HCT116 (cell line): ENCODE data around the gene CDC42EP1. TPM values are rescaled to one million over a fixed set of nuclear protein-coding genes. Genes with fewer than 3 reads are reported as not detected.
A peak's percentile ranks its signal among the peaks of the same experiment; 100 is the strongest.

Source experiments
- ATAC-seq: fragments of 200-7000 bp; cut with Tn5 transposase; 2 replicates; pipeline ENCODE4 v1.9.1; 2020; ENCODE audit warnings: mild to moderate bottlenecking, moderate library complexity
- BruUV-seq: library from RNA; stranded (reverse); fragments of 400-500 nt; replicated peaks from 2 replicates; lab custom pipeline; 2021; lab: Mats Ljungman, UMichigan
- CTCF ChIA-PET: fragments of 300-600 bp; sonication (Branson Sonifier 250); formaldehyde crosslinking; loops from one replicate; lab custom pipeline; 2021; ENCODE audit warnings: antibody characterized with exemption; lab: Charles Lee
- POLR2A ChIA-PET: fragments of 300-600, 350-600 bp; sonication (Branson Sonifier 250); formaldehyde crosslinking; loops from one replicate; lab custom pipeline; 2021; ENCODE audit warnings: antibody characterized with exemption; lab: Charles Lee
- RAD21 ChIA-PET, 2 experiments: fragments of 300-600 bp; sonication (Branson Sonifier 250); formaldehyde crosslinking; loops; one replicate each; lab custom pipeline; 2023; ENCODE audit warnings: low total read pairs in 2 of 2; ENCODE audit not compliant: uncharacterized antibody in 2 of 2, unreplicated experiment in 2 of 2, low non-redundant PET in 1 of 2; lab: Charles Lee
- DNase-seq: peaks from one replicate; pipeline ENCODE4 v3.0.0-alpha.2; 2010; ENCODE audit warnings: low read depth, low spot score
- H2AFZ ChIP-seq: fragments of 200-600 bp; shearing (Covaris generic), sonication (generic); 2 replicates; pipeline ENCODE4 v1.6.1; 2017; ENCODE audit warnings: low read depth, mixed run types, mixed read lengths, antibody characterized with exemption, low read length; ENCODE audit not compliant: poor library complexity, severe bottlenecking
- H3K27ac ChIP-seq: 2 replicates; pipeline ENCODE4 v1.5.1; 2012; ENCODE audit warnings: low read depth, low read length
- H3K27me3 ChIP-seq: fragments of 200-600 bp; sonication (generic); 2 replicates; pipeline ENCODE4 v1.6.1; 2016; ENCODE audit warnings: mixed run types, low read length, mixed read lengths; ENCODE audit not compliant: insufficient read depth
- H3K36me3 ChIP-seq, 2 experiments: fragments of 200-500 bp in 1 of 2; fragments of 200-600 bp in 1 of 2; sonication (Bioruptor generic) in 1 of 2; sonication (generic) in 1 of 2; 2 replicates each; pipeline versions ENCODE4 v1.5.1 to v1.6.1; 2014 to 2016; ENCODE audit warnings: low read length in 2 of 2, inconsistent platforms in 1 of 2, mixed read lengths in 1 of 2, mixed run types in 1 of 2; ENCODE audit not compliant: insufficient read depth in 2 of 2, control insufficient read depth in 1 of 2
- H3K4me1 ChIP-seq, 2 experiments: fragments of 200-600 bp in 1 of 2; sonication (generic) in 1 of 2; 2 replicates each; pipeline versions ENCODE4 v1.5.1 to v1.6.1; 2012 to 2017; ENCODE audit warnings: low read length in 2 of 2, inconsistent platforms in 1 of 2, mild to moderate bottlenecking in 1 of 2, mixed read lengths in 1 of 2, mixed run types in 1 of 2, moderate library complexity in 1 of 2; ENCODE audit not compliant: insufficient read depth in 2 of 2, control insufficient read depth in 1 of 2
- H3K4me2 ChIP-seq: fragments of 200-600 bp; sonication (generic); 2 replicates; pipeline ENCODE4 v1.6.1; 2017; ENCODE audit warnings: mixed run types, low read length, mixed read lengths
- H3K4me3 ChIP-seq, 2 experiments: fragments of 200-600 bp in 1 of 2; sonication (generic) in 1 of 2; replicated peaks in 1 of 2; 2 replicates each; pipeline ENCODE4 v1.5.1; 2011 to 2016; ENCODE audit warnings: low read length in 2 of 2, control low read depth in 1 of 2, low read depth in 1 of 2, mild to moderate bottlenecking in 1 of 2, mixed read lengths in 1 of 2, mixed run types in 1 of 2
- H3K79me2 ChIP-seq: fragments of 200-600 bp; sonication (generic); 2 replicates; pipeline ENCODE4 v1.6.1; 2017; ENCODE audit warnings: mild to moderate bottlenecking, mixed run types, low read length, moderate library complexity, mixed read lengths; ENCODE audit not compliant: insufficient read depth
- H3K9ac ChIP-seq: fragments of 200-600 bp; sonication (generic); 2 replicates; pipeline ENCODE4 v1.6.1; 2016; ENCODE audit warnings: low read length, mixed read lengths
- H3K9me2 ChIP-seq: fragments of 200-600 bp; sonication (generic), shearing (Covaris generic); 2 replicates; pipeline ENCODE4 v1.6.1; 2017; ENCODE audit warnings: mixed run types, mild to moderate bottlenecking, moderate library complexity; ENCODE audit not compliant: insufficient read depth
- H3K9me3 ChIP-seq, 2 experiments: fragments of 200-500 bp in 1 of 2; fragments of 200-600 bp in 1 of 2; sonication (Bioruptor generic) in 1 of 2; sonication (generic) in 1 of 2; 2 replicates each; pipeline ENCODE4 v1.6.1; 2014 to 2017; ENCODE audit warnings: low read length in 2 of 2, mixed read lengths in 2 of 2, inconsistent platforms in 1 of 2, low read depth in 1 of 2, mild to moderate bottlenecking in 1 of 2, mixed run types in 1 of 2, moderate library complexity in 1 of 2; ENCODE audit not compliant: control insufficient read depth in 1 of 2, insufficient read depth in 1 of 2
- H4K20me1 ChIP-seq: fragments of 200-600 bp; sonication (generic), shearing (Covaris generic); 2 replicates; pipeline ENCODE4 v1.6.1; 2017; ENCODE audit warnings: mixed run types, mild to moderate bottlenecking, moderate library complexity; ENCODE audit not compliant: insufficient read depth
- CBX3 ChIP-seq: IDR thresholded peaks from 2 replicates; pipeline ENCODE4 v1.6.1; 2012; ENCODE audit warnings: low read depth
- EGR1 ChIP-seq: IDR thresholded peaks from 2 replicates; pipeline ENCODE4 v1.6.1; 2012; ENCODE audit warnings: low read depth
- EZH2phosphoT487 ChIP-seq: fragments of 200-600 bp; IDR thresholded peaks from 2 replicates; pipeline ENCODE4 v1.6.1; 2018; ENCODE audit warnings: antibody characterized with exemption, borderline replicate concordance
- FOSL1 ChIP-seq: IDR thresholded peaks from 2 replicates; pipeline ENCODE4 v1.6.1; 2012; ENCODE audit warnings: low read depth
- POLR2A ChIP-seq: IDR thresholded peaks from 2 replicates; pipeline ENCODE4 v1.7.0; 2011; ENCODE audit warnings: borderline replicate concordance; ENCODE audit not compliant: insufficient read depth, insufficient read length; ENCODE audit errors: extremely low read depth
- SIN3A ChIP-seq: IDR thresholded peaks from 2 replicates; pipeline ENCODE4 v1.6.1; 2012; ENCODE audit warnings: low read depth
- TCF7L2 ChIP-seq: IDR thresholded peaks from 2 replicates; pipeline ENCODE4 v1.7.0; 2011; ENCODE audit warnings: borderline replicate concordance, inconsistent platforms; ENCODE audit not compliant: insufficient read depth, insufficient read length; ENCODE audit errors: extremely low read depth
- YY1 ChIP-seq: IDR thresholded peaks from 2 replicates; pipeline ENCODE4 v1.6.1; 2011; ENCODE audit warnings: low read length, low read depth, moderate library complexity, mild to moderate bottlenecking; ENCODE audit not compliant: insufficient replicate concordance; ENCODE audit errors: extremely low read depth
- ZFX ChIP-seq: fragments of 450-650 bp; IDR thresholded peaks from 2 replicates; pipeline ENCODE4 v1.6.1; 2017
- ZNF274 ChIP-seq: fragments of 200-500 bp; sonication (Bioruptor generic); IDR thresholded peaks from 2 replicates; pipeline ENCODE4 v1.6.1; 2014; ENCODE audit warnings: mild to moderate bottlenecking, low read depth, low read length, inconsistent platforms
- intact Hi-C: fragments of 100-400 bp; cut with micrococcal nuclease; formaldehyde crosslinking; loops from 2 replicates; pipeline ENCODE4 v1.10.0; 2022
- total RNA-seq: library from RNA; stranded (reverse); gene quantifications from one replicate; pipeline ENCODE4 v1.2.1, GENCODE V29; 2021; ENCODE audit not compliant: unreplicated experiment
- TF ChIP-seq, protein P1 (sequence below): IDR thresholded peaks from 2 replicates; pipeline ENCODE4 v1.6.1; 2012
- TF ChIP-seq, protein P2 (sequence below), 3 experiments: fragments of 200-600 bp in 1 of 3; sonication (generic) in 1 of 3; IDR thresholded peaks in 2 of 3; conservative IDR thresholded peaks in 1 of 3; 2 replicates each; pipeline ENCODE4 v1.5.1; 2012 to 2017; ENCODE audit warnings: low read depth in 2 of 3, low read length in 2 of 3, antibody characterized with exemption in 1 of 3, borderline replicate concordance in 1 of 3, control low read depth in 1 of 3, mild to moderate bottlenecking in 1 of 3, mixed read lengths in 1 of 3, mixed run types in 1 of 3, moderate library complexity in 1 of 3; ENCODE audit not compliant: insufficient read depth in 1 of 3

The CDC42EP1 gene
- total RNA-seq, 1 experiment from 2014 or later = 160 TPM

DNA sequence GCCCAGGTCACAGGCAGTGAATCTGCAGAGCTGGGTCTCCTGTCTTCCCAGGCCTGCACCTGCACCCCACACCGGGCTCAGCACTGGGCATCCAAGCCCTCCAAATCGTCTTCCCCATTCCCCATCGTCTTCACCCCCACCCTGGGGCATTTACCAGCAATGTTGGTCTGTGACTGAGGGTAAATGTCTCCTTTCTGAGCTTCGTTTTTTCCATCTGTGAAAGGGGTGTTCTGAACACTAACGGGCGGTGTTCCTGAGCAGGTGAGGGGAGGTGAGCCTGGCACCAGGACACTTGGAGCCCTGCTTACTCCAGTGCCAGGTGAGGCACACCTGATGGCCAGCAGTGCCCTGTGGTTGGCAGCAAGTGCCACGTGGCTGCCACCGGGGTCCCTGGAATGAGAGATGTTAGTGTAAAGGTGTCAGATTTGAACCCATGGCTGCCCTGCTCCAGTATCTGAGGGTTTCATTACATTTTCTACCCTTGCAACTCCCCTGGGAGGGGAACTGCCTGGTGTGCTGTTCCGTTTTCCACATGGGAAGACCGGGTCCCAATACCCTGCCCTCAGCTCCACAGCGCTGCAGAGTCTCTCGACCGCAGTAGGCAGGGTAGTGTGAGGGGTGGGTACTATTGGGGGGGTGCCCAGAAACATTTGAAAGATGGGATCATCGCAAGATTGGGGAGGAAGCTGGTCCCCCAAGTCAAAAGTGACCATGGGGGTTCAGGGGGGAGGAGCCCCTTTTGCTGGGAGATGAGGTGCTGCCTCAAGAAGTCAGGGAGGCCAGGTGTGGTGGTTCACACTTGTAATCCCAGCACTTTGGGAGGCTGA is 2.0 kb downstream of the CDC42EP1 start:
- intact Hi-C loops = no loop called here
- RAD21 ChIA-PET = interaction anchor here (0.5 to 0.8 kb wide), 3 partner anchors 8 to 119 kb away, joined by 3 to 5 read pairs (median 4); no protein-coding TSS in a partner anchor

More for the DNA sequence above, 2.0 kb downstream of the CDC42EP1 start:
- Histone ChIP-seq H2AFZ (no peak overlapping the region), H3K4me1 (peaks cover 58 to 74% of the 10 kb centered on the region in 2 experiments), H3K79me2 (peaks cover 69% of the 10 kb centered on the region), H3K27me3 (no peaks in the 10 kb centered on the region), H3K9ac (peak overlapping the region; percentile 95), H3K9me3 (no peaks in the 10 kb centered on the region), H3K27ac (peak overlapping the region; percentile 99), H3K4me2 (peak overlapping the region; percentile 91), H3K36me3 (peaks cover 3 to 31% of the 10 kb centered on the region in 2 experiments; a peak in 1 of 4 replicates), H3K9me2 (no peaks in the 10 kb centered on the region), H4K20me1 (no peaks in the 10 kb centered on the region), H3K4me3 (peak overlapping the region; percentile 82 to 90)
- CTCF ChIA-PET = interaction anchor here (0.5 to 10.7 kb wide), 10 partner anchors 8 to 991 kb away, joined by 3 to 238 read pairs (median 6); no protein-coding TSS in a partner anchor
- POLR2A ChIA-PET = interaction anchor here (1.0 to 3.6 kb wide), 4 partner anchors 16 to 37 kb away, joined by 3 to 21 read pairs (median 5); no protein-coding TSS in a partner anchor
- TF ChIP-seq POLR2A (no peak), SIN3A (no peak), EGR1 (no peak), CBX3 (no peak), EZH2phosphoT487 (no peak), FOSL1 (no peak), YY1 (no peak), TCF7L2 (no peak), ZFX (no peak), ZNF274 (no peak)
- TF ChIP-seq, protein P1, sequence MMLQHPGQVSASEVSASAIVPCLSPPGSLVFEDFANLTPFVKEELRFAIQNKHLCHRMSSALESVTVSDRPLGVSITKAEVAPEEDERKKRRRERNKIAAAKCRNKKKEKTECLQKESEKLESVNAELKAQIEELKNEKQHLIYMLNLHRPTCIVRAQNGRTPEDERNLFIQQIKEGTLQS = no peak
- TF ChIP-seq, protein P2, sequence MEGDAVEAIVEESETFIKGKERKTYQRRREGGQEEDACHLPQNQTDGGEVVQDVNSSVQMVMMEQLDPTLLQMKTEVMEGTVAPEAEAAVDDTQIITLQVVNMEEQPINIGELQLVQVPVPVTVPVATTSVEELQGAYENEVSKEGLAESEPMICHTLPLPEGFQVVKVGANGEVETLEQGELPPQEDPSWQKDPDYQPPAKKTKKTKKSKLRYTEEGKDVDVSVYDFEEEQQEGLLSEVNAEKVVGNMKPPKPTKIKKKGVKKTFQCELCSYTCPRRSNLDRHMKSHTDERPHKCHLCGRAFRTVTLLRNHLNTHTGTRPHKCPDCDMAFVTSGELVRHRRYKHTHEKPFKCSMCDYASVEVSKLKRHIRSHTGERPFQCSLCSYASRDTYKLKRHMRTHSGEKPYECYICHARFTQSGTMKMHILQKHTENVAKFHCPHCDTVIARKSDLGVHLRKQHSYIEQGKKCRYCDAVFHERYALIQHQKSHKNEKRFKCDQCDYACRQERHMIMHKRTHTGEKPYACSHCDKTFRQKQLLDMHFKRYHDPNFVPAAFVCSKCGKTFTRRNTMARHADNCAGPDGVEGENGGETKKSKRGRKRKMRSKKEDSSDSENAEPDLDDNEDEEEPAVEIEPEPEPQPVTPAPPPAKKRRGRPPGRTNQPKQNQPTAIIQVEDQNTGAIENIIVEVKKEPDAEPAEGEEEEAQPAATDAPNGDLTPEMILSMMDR (IDR thresholded peaks at IDR 0.05 in 2 of 3, conservative IDR thresholded peaks at IDR 0.05 in 1 of 3; ENCODE audit: borderline replicate concordance in 1 of 3, insufficient read depth in 1 of 3, low read depth in 2 of 3, low read length in 2 of 3) = no peak
- ATAC-seq (no peak), DNase-seq (no peak)
- no TSS peak for BruUV-seq
